ENCODE measurements around the gene LIAS. TPM values are rescaled to one million over a fixed set of nuclear protein-coding genes. Genes with fewer than 3 reads are reported as not detected.
A peak's percentile ranks its signal among the peaks of the same experiment; 100 is the strongest.

Gene LIAS
- total and polyA plus RNA-seq, 2 of the 13 experiments (the other 11 are each of a cell fraction or from before 2014, with no cell fraction given) = 16.0 to 16.6 TPM

DNA sequence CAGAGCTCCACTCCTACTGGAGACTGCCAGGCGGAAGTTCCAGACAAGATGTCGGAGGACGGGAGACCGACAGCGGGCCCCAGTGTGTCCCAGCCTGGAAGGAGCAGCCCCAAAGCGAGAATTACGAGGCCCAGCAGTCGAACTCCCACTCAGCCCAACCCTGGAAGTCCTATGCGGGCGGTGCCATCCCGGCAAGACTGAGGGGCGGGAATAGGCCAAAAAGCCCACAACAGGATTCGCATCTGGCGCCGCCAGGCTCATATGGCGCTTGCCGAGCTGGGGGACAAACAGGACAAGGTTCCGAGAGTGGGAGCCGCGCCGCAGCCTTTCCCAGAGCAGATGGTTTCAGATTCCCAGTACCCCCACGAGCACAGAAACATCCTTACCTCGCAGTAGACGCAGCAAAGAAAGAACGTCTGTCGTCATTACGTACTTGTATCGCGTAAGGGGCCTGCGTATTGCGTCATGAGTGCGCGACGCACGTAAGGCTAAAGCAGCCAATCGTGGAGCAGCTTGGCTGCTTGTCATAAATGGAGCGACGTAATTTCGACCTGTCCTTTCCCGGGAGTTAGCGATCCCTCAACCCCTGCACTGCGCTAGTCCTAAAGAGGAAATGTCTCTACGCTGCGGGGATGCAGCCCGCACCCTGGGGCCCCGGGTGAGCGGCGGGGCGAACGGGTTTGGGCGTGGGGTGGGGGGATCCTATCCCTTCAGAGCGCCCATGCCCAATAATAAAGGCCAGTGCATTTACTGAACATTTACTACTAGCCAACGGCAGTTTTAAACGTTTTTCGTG lies at the start of gene LIAS, which contains the start of gene RPL9 (continued):
- TF ChIP-seq, protein P1, sequence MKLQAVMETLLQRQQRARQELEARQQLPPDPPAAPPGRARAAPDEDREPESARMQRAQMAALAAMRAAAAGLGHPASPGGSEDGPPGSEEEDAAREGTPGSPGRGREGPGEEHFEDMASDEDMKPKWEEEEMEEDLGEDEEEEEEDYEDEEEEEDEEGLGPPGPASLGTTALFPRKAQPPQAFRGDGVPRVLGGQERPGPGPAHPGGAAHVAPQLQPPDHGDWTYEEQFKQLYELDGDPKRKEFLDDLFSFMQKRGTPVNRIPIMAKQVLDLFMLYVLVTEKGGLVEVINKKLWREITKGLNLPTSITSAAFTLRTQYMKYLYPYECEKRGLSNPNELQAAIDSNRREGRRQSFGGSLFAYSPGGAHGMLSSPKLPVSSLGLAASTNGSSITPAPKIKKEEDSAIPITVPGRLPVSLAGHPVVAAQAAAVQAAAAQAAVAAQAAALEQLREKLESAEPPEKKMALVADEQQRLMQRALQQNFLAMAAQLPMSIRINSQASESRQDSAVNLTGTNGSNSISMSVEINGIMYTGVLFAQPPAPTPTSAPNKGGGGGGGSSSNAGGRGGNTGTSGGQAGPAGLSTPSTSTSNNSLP (IDR thresholded peaks at IDR 0.05; ENCODE audit: low read depth, low read length) = peak; percentile 46; the same call in 1 of the 2 replicates
- TF ChIP-seq SP4 (CRISPR knock-in tag; IDR thresholded peaks at IDR 0.05) = peak; percentile 73; the same call in 1 of the 2 replicates
- no peak for TF ChIP-seq ZNF614 (CRISPR knock-in tag; IDR thresholded peaks at IDR 0.05; ENCODE audit: borderline replicate concordance)
- no peak for TF ChIP-seq PRMT3 (CRISPR knock-in tag; IDR thresholded peaks at IDR 0.05; ENCODE audit: borderline replicate concordance, low read depth)
- TF ChIP-seq ZFP36 (IDR thresholded peaks at IDR 0.05; ENCODE audit: borderline replicate concordance, low read depth, low read length, partially characterized antibody) = no peak
- TF ChIP-seq ZNF749 (CRISPR knock-in tag; IDR thresholded peaks at IDR 0.05; ENCODE audit: borderline replicate concordance) = peak; percentile 71; the same call in 1 of the 2 replicates
- TF ChIP-seq ZNF572 (CRISPR knock-in tag; IDR thresholded peaks at IDR 0.05) = 0 out of 2 replicates have a peak, but pooled peaks have one; percentile 2
- no peak for TF ChIP-seq HMG20B (CRISPR knock-in tag; conservative IDR thresholded peaks at IDR 0.05)
- no peak for TF ChIP-seq HDAC6 (IDR thresholded peaks at IDR 0.05; ENCODE audit: low read depth, low read length)
- peak; percentile 62; the same call in 1 of the 2 replicates for TF ChIP-seq FOXK2 (IDR thresholded peaks at IDR 0.05)
- TF ChIP-seq, protein P2, sequence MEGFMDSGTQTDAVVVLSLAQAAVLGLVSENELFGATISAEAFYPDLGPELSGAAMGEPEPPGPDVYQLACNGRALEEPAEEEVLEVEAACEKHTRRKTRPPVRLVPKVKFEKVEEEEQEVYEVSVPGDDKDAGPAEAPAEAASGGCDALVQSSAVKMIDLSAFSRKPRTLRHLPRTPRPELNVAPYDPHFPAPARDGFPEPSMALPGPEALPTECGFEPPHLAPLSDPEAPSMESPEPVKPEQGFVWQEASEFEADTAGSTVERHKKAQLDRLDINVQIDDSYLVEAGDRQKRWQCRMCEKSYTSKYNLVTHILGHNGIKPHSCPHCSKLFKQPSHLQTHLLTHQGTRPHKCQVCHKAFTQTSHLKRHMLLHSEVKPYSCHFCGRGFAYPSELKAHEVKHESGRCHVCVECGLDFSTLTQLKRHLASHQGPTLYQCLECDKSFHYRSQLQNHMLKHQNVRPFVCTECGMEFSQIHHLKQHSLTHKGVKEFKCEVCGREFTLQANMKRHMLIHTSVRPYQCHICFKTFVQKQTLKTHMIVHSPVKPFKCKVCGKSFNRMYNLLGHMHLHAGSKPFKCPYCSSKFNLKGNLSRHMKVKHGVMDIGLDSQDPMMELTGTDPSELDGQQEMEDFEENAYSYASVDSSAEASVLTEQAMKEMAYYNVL (CRISPR knock-in tag; IDR thresholded peaks at IDR 0.05; ENCODE audit: borderline replicate concordance) = peak; percentile 43; the same call in 1 of the 2 replicates
- peak; percentile 58; the same call in 1 of the 2 replicates for TF ChIP-seq ZMAT3 (CRISPR knock-in tag; conservative IDR thresholded peaks at IDR 0.05)
- TF ChIP-seq ZNF33A (CRISPR knock-in tag; IDR thresholded peaks at IDR 0.05; ENCODE audit: borderline replicate concordance) = no peak
- TF ChIP-seq, protein P3, sequence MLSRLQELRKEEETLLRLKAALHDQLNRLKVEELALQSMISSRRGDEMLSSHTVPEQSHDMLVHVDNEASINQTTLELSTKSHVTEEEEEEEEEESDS (CRISPR knock-in tag; IDR thresholded peaks at IDR 0.05; ENCODE audit: borderline replicate concordance) = no peak; the same call in 1 of the 2 replicates
- TF ChIP-seq, protein P4, sequence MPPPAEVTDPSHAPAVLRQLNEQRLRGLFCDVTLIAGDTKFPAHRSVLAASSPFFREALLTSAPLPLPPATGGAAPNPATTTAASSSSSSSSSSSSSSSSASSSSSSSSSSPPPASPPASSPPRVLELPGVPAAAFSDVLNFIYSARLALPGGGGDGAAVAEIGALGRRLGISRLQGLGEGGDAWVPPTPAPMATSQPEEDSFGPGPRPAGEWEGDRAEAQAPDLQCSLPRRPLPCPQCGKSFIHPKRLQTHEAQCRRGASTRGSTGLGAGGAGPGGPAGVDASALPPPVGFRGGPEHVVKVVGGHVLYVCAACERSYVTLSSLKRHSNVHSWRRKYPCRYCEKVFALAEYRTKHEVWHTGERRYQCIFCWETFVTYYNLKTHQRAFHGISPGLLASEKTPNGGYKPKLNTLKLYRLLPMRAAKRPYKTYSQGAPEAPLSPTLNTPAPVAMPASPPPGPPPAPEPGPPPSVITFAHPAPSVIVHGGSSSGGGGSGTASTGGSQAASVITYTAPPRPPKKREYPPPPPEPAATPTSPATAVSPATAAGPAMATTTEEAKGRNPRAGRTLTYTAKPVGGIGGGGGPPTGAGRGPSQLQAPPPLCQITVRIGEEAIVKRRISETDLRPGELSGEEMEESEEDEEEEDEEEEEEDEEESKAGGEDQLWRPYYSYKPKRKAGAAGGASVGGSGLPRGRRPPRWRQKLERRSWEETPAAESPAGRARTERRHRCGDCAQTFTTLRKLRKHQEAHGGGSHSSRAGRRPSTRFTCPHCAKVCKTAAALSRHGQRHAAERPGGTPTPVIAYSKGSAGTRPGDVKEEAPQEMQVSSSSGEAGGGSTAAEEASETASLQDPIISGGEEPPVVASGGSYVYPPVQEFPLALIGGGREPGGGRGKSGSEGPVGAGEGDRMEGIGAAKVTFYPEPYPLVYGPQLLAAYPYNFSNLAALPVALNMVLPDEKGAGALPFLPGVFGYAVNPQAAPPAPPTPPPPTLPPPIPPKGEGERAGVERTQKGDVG (CRISPR knock-in tag; IDR thresholded peaks at IDR 0.05; ENCODE audit: borderline replicate concordance) = no peak
- TF ChIP-seq, protein P5, sequence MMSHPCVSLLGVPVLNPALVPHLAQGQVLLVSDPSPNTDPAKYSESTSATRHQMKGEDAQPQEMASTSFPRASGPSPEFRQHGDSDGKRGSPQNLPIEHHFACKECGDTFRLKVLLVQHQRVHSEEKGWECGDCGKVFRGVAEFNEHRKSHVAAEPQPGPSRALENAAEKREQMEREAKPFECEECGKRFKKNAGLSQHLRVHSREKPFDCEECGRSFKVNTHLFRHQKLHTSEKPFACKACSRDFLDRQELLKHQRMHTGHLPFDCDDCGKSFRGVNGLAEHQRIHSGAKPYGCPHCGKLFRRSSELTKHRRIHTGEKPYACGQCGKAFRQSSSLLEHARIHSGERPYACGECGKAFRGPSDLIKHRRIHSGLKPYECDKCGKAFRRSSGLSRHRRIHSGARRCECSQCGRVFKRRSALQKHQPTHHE (CRISPR knock-in tag; IDR thresholded peaks at IDR 0.05; ENCODE audit: borderline replicate concordance) = peak; percentile 86; the same call in 1 of the 2 replicates
- TF ChIP-seq ZBTB7A (CRISPR knock-in tag; IDR thresholded peaks at IDR 0.05) = no peak
- no peak for TF ChIP-seq RELA (CRISPR knock-in tag; IDR thresholded peaks at IDR 0.05)
- no peak for TF ChIP-seq ZNF235 (CRISPR knock-in tag; IDR thresholded peaks at IDR 0.05; ENCODE audit: borderline replicate concordance)
- no peak; the same call in 1 of the 2 replicates for TF ChIP-seq ZFAT (CRISPR knock-in tag; conservative IDR thresholded peaks at IDR 0.05)

Measured in HepG2 (cell line).